Mesendoderm (in vitro differentiated cells): ENCODE data around the gene SCN3B.

Experiments
- DNase-seq: peaks from one replicate; pipeline ENCODE4 v3.0.0; 2013
- H2AK5ac ChIP-seq: 2 replicates; pipeline ENCODE4 v1.6.1; 2013; ENCODE audit warnings: low read length, inconsistent platforms
- H2BK120ac ChIP-seq: 2 replicates; pipeline ENCODE4 v1.6.1; 2013; ENCODE audit warnings: low read depth, mild to moderate bottlenecking, low read length, moderate library complexity, mixed read lengths
- H2BK15ac ChIP-seq: replicated peaks from 2 replicates; pipeline ENCODE4 v1.6.1; 2013; ENCODE audit warnings: low read depth, mild to moderate bottlenecking, moderate library complexity
- H2BK5ac ChIP-seq: 2 replicates; pipeline ENCODE4 v1.6.1; 2013; ENCODE audit warnings: low read length, inconsistent platforms
- H3K18ac ChIP-seq: 2 replicates; pipeline ENCODE4 v1.6.1; 2013; ENCODE audit warnings: mild to moderate bottlenecking, low read length, mixed read lengths
- H3K23ac ChIP-seq: one replicate; pipeline ENCODE4 v1.6.1; 2013; ENCODE audit warnings: low read length
- H3K27ac ChIP-seq: 2 replicates; pipeline ENCODE4 v1.5.1; 2013; ENCODE audit warnings: low read depth, mild to moderate bottlenecking, inconsistent platforms, low read length, moderate library complexity
- H3K27me3 ChIP-seq: 2 replicates; pipeline ENCODE4 v1.6.1; 2013; ENCODE audit warnings: low read length, control low read depth, mild to moderate bottlenecking, inconsistent platforms; ENCODE audit not compliant: insufficient read depth, poor library complexity
- H3K36me3 ChIP-seq: 2 replicates; pipeline ENCODE4 v1.6.1; 2013; ENCODE audit warnings: low read length, inconsistent platforms; ENCODE audit not compliant: control insufficient read depth, insufficient read depth
- H3K4ac ChIP-seq: one replicate; pipeline ENCODE4 v1.6.1; 2013; ENCODE audit warnings: low read depth, mild to moderate bottlenecking, low read length, moderate library complexity
- H3K4me1 ChIP-seq: 2 replicates; pipeline ENCODE4 v1.6.1; 2013; ENCODE audit warnings: low read depth, low read length, inconsistent platforms; ENCODE audit not compliant: control insufficient read depth
- H3K4me2 ChIP-seq: 2 replicates; pipeline ENCODE4 v1.6.1; 2013; ENCODE audit warnings: low read length
- H3K4me3 ChIP-seq: 2 replicates; pipeline ENCODE4 v1.5.1; 2013; ENCODE audit warnings: mild to moderate bottlenecking, low read length
- H3K56ac ChIP-seq: one replicate; pipeline ENCODE4 v1.6.1; 2013; ENCODE audit warnings: low read length
- H3K79me1 ChIP-seq: 2 replicates; pipeline ENCODE4 v1.6.1; 2013; ENCODE audit warnings: low read length, inconsistent platforms
- H3K79me2 ChIP-seq: 2 replicates; pipeline ENCODE4 v1.6.1; 2013; ENCODE audit warnings: mild to moderate bottlenecking, low read length; ENCODE audit not compliant: control insufficient read depth, insufficient read depth
- H3K9ac ChIP-seq: 2 replicates; pipeline ENCODE4 v1.6.1; 2013; ENCODE audit warnings: low read length, inconsistent platforms
- H4K5ac ChIP-seq: one replicate; pipeline ENCODE4 v1.6.1; 2013; ENCODE audit warnings: low read length
- H4K8ac ChIP-seq: one replicate; pipeline ENCODE4 v1.6.1; 2013; ENCODE audit warnings: low read depth, mild to moderate bottlenecking, control low read depth, low read length, moderate library complexity
- WGBS: extraction: QIAGEN DNeasy Blood & Tissue Kit; methylation state at CpG from one replicate; pipeline ENCODE4 v1.1.7; 2013; ENCODE audit warnings: low lambda C conversion rate, missing lambda C conversion rate; ENCODE audit not compliant: insufficient coverage; ENCODE audit errors: extremely low coverage; 5-methylcytosine and 5-hydroxymethylcytosine counted together

Gene SCN3B

DNA sequence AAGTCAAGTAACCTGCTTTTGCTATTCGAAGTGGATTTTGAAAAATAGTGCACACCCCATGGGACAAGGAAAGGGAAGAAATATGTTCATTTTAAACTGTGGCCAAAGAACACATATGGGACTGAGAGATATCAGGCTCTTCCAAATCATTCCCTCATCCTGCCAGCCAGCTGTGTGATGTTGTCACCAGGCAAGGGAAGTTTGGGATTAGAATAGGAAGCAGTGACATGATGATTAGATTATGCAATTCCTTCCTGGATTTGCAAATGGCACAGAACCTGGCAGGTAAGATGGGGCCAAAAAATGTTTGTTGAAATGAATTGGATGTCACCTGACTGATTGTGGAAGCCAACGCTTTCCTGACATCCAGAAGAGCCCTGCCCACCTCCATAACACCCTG is 4.9 kb upstream of the SCN3B start:
- no peak overlapping the region for H2AK5ac ChIP-seq
- no peak overlapping the region for H3K18ac ChIP-seq
- peaks cover 2% of the 10 kb centered on the region for H3K4me1 ChIP-seq
- WGBS = no CpG with 5 or more reads among the region's 2 CpGs
- no peak overlapping the region for H3K56ac ChIP-seq
- no peak overlapping the region for H4K8ac ChIP-seq
- no peak overlapping the region for H3K4ac ChIP-seq
- no peaks in the 10 kb centered on the region for H3K79me1 ChIP-seq
- H3K23ac ChIP-seq = no peak overlapping the region
- H3K9ac ChIP-seq = no peak overlapping the region
- H3K36me3 ChIP-seq = no peaks in the 10 kb centered on the region
- H3K4me3 ChIP-seq = no peak overlapping the region
- H2BK5ac ChIP-seq = no peak overlapping the region
- no peak overlapping the region for H2BK15ac ChIP-seq
- H3K27ac ChIP-seq = no peak overlapping the region
- no peak overlapping the region for H3K4me2 ChIP-seq
- H3K79me2 ChIP-seq = no peaks in the 10 kb centered on the region
- no peak overlapping the region for H2BK120ac ChIP-seq
- H4K5ac ChIP-seq = no peak overlapping the region
- no peak for DNase-seq
- no peaks in the 10 kb centered on the region for H3K27me3 ChIP-seq

DNA sequence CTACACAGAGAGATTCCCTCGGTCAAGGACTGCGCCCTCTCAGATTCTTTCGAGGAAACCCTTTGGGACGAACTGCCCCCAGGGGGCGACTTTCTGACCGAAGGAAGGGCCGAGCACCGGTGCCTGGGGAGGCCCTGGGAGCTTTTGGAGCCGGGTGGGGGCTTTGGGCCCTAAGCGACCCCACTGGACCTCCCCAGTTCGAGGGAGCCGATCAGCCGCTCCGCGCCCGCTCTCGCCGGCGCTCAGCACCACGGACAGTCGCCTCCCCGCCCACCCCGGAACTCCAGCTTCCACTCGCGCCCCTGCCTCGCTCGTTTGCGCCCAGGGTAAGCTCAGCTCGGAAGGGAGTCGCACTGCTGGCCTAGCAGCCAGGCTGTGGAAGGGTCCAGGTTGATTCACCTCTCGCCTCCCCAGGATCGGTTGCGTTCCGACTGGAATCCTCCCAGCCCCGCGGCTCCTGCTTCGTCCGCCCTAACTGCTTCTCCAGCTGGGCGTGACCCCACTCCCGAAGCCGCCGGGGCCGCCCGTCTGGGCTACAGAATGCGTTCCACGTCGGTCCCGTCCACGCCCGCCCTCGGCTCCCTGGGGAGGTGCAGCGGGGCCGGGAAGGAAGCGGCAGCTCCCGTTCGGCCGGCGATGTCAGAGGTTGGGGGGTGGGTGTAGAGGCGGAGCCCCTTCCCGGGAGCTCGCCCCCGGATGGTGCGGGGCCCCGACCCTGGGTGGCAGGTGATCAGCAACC is 428 bp downstream of the SCN3B start:
- Histone ChIP-seq H3K79me2 (no peaks in the 10 kb centered on the region), H2BK120ac (no peak overlapping the region), H4K5ac (no peak overlapping the region), H2BK5ac (no peak overlapping the region), H3K27me3 (peaks cover 2% of the 10 kb centered on the region), H3K18ac (no peak overlapping the region), H3K4me1 (peaks cover 2% of the 10 kb centered on the region), H3K36me3 (no peaks in the 10 kb centered on the region), H3K4me3 (peak overlapping the region; percentile 46), H3K4ac (no peak overlapping the region), H2AK5ac (no peak overlapping the region), H4K8ac (no peak overlapping the region), H3K4me2 (peak overlapping the region; percentile 94), H3K56ac (peak overlapping the region; percentile 57), H3K9ac (peak overlapping the region; percentile 29), H2BK15ac (no peak overlapping the region), H3K27ac (no peak overlapping the region), H3K23ac (no peak overlapping the region), H3K79me1 (no peaks in the 10 kb centered on the region)
- WGBS = no CpG with 5 or more reads among the region's 64 CpGs
- peak; percentile 77 for DNase-seq

GRCh38 chr11:123653483-123653826 is 969 bp downstream of the SCN3B start:
- no peaks in the 10 kb centered on the region for H3K79me1 ChIP-seq
- no peak overlapping the region for H4K8ac ChIP-seq
- H3K27me3 ChIP-seq = peaks cover 2% of the 10 kb centered on the region
- no peak overlapping the region for H3K18ac ChIP-seq
- H2AK5ac ChIP-seq = no peak overlapping the region
- H3K23ac ChIP-seq = no peak overlapping the region
- peaks cover 2% of the 10 kb centered on the region for H3K4me1 ChIP-seq
- H3K9ac ChIP-seq = no peak overlapping the region
- no peaks in the 10 kb centered on the region for H3K79me2 ChIP-seq
- no peak overlapping the region for H2BK5ac ChIP-seq
- no peak overlapping the region for H3K4ac ChIP-seq
- H3K27ac ChIP-seq = no peak overlapping the region
- no peaks in the 10 kb centered on the region for H3K36me3 ChIP-seq
- H4K5ac ChIP-seq = no peak overlapping the region
- no peak overlapping the region for H3K4me3 ChIP-seq
- no peak overlapping the region for H2BK15ac ChIP-seq
- no peak overlapping the region for H3K4me2 ChIP-seq
- DNase-seq = no peak
- H2BK120ac ChIP-seq = no peak overlapping the region
- WGBS = no CpG with 5 or more reads among the region's 10 CpGs
- no peak overlapping the region for H3K56ac ChIP-seq

DNA sequence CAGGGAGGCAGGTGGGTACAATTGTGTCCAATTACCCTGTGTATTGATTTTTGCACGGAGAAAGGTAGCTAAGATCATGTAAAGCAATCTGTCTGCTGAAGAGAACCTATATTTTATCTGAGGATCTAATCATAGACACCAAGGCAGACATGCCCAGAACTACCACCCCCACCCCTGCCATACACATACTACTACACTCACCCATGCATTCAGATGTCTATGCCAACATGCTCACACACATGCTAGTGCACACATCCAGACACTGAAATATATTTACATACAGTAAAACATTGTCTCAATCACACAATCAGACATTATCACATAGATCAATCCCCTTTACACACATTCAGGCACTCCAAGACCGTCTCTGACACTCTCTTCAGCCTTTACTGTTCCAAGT is 1.8 kb downstream of the SCN3B start:
- H2AK5ac ChIP-seq = no peak overlapping the region
- H3K18ac ChIP-seq = no peak overlapping the region
- no peak overlapping the region for H2BK120ac ChIP-seq
- no peak overlapping the region for H3K4me2 ChIP-seq
- H3K9ac ChIP-seq = no peak overlapping the region
- no peak overlapping the region for H2BK15ac ChIP-seq
- H3K36me3 ChIP-seq = no peaks in the 10 kb centered on the region
- no peak overlapping the region for H4K8ac ChIP-seq
- no peak overlapping the region for H3K27ac ChIP-seq
- H3K79me2 ChIP-seq = no peaks in the 10 kb centered on the region
- no peak overlapping the region for H2BK5ac ChIP-seq
- no peak overlapping the region for H3K56ac ChIP-seq
- H3K23ac ChIP-seq = no peak overlapping the region
- H4K5ac ChIP-seq = no peak overlapping the region
- H3K4me3 ChIP-seq = no peak overlapping the region
- H3K79me1 ChIP-seq = no peaks in the 10 kb centered on the region
- DNase-seq = no peak
- H3K27me3 ChIP-seq = peaks cover 2% of the 10 kb centered on the region
- H3K4ac ChIP-seq = no peak overlapping the region
- WGBS = no CpG with 5 or more reads among the region's 2 CpGs
- H3K4me1 ChIP-seq = peaks cover 2% of the 10 kb centered on the region

DNA sequence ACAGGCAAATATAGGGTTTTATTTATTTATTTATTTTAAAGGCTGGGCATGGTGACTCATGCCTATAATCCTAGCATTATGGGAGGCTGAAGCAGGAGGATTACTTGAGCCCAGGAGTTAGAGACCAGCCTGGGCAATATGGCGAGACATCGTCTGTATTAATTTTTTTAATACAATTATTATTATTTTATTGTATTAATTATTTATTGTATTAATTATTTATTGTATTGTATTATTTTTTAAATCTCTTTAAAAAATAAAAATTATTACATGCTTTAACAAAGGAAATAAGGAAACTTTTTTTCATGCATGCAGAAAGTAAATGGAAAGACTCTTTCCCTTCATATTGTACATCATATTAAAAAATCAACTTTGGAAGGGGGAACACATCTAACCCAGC is 3.5 kb downstream of the SCN3B start:
- Histone ChIP-seq H3K23ac (no peak overlapping the region), H3K4ac (no peak overlapping the region), H3K56ac (no peak overlapping the region), H2BK5ac (no peak overlapping the region), H2BK15ac (no peak overlapping the region), H3K18ac (no peak overlapping the region), H3K4me2 (no peak overlapping the region), H3K27me3 (peaks cover 2% of the 10 kb centered on the region), H4K8ac (no peak overlapping the region), H4K5ac (no peak overlapping the region), H2BK120ac (no peak overlapping the region), H3K36me3 (no peaks in the 10 kb centered on the region), H3K79me2 (no peaks in the 10 kb centered on the region), H3K4me3 (no peak overlapping the region), H2AK5ac (no peak overlapping the region), H3K79me1 (no peaks in the 10 kb centered on the region), H3K27ac (no peak overlapping the region), H3K4me1 (peaks cover 2% of the 10 kb centered on the region), H3K9ac (no peak overlapping the region)
- DNase-seq = no peak
- WGBS = no CpG with 5 or more reads among the region's 2 CpGs
